Testis (tissue), 2 donors: ENCODE measurements around the gene RPL31.

Experiments
- POLR2A ChIP-seq: fragments of 450-650 bp; IDR thresholded peaks from one replicate; pipeline ENCODE4 v1.6.1; 2017; ENCODE audit warnings: antibody characterized with exemption, mild to moderate bottlenecking, moderate library complexity
- TF ChIP-seq, protein P1 (sequence below), 3 experiments: fragments of 450-650 bp in 2 of 3; fragments of 200-600 bp in 1 of 3; sonication (generic) in 1 of 3; IDR thresholded peaks; one replicate each; pipeline ENCODE4 v1.5.1; 2016 to 2019; ENCODE audit warnings: antibody characterized with exemption in 3 of 3, mild to moderate bottlenecking in 2 of 3, moderate library complexity in 1 of 3

DNA sequence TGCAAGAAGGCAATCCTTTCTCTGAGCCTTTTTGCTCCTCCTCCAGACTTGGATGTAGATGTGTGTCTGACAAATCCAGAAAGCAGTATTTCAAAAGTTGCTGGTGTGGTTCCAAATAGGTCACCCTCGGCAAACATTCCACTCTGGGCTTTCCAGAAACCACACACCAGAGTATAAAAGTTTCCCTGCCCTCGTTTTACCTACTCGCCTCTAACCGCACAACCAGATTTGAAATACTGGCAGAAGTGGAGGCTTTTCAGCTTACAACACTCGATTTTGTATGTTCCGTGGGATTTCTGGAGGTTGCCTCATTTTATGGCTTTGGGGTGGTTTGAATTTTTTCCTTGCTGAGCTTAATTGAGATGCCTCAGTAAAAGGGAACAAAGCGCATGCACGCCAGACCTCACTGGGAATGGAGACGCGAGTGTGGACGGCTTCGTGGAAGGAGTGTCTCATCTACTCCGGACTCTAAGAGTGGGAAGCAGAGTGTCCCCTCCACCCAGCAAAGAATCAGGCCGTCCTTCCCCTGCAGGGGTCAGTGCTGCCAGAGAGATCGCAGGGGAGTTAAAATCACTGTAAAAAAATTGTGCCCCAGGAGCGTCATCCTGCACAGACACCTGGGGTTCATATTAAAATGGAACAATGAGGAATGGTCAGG is 44.0 kb upstream of the RPL31 start:
- TF ChIP-seq, protein P1, sequence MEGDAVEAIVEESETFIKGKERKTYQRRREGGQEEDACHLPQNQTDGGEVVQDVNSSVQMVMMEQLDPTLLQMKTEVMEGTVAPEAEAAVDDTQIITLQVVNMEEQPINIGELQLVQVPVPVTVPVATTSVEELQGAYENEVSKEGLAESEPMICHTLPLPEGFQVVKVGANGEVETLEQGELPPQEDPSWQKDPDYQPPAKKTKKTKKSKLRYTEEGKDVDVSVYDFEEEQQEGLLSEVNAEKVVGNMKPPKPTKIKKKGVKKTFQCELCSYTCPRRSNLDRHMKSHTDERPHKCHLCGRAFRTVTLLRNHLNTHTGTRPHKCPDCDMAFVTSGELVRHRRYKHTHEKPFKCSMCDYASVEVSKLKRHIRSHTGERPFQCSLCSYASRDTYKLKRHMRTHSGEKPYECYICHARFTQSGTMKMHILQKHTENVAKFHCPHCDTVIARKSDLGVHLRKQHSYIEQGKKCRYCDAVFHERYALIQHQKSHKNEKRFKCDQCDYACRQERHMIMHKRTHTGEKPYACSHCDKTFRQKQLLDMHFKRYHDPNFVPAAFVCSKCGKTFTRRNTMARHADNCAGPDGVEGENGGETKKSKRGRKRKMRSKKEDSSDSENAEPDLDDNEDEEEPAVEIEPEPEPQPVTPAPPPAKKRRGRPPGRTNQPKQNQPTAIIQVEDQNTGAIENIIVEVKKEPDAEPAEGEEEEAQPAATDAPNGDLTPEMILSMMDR (IDR thresholded peaks at IDR 0.05), result no peak
- no peak for TF ChIP-seq POLR2A
